GM18909 (cell line): ENCODE measurements around the gene CAPN14.
A peak's percentile ranks its signal among the peaks of the same experiment; 100 is the strongest.

Source experiments
- ATAC-seq: cut with Tn5 transposase; IDR thresholded peaks from one replicate; pipeline ENCODE4 v1.9.1; 2021; ENCODE audit warnings: mild to moderate bottlenecking; ENCODE audit not compliant: unreplicated experiment, poor library complexity

The CAPN14 gene

GRCh38 chr2:31151501-31151900, 65.8 kb downstream of the CAPN14 start:
- no peak for ATAC-seq

DNA sequence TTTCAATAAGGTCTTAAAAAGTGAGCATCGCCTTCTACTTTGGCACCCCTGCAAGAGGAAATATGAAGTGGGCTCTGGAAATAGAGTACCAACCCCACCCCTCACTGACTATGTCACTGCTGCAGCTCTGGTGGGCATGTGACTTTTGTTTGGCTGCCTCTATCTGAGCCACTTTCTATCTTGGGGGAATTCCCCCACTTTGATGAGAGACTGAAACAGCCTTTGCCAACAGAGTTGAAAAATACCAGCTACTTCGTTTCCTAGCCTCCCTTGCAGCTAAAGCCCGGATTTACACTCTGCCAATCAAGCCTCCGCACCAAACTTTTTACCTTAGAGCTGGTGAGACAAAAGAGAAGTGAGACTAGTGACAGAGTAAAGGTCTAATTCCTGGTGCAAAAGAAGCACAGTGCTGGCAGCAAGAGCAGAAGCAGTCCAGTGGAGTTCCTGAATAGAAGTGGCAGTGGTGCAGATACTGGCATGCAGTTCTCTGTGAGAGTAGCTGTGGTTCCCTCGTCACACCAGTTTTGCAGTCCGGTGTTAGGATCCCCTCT, 67.1 kb downstream of the CAPN14 start:
- ATAC-seq = no peak

DNA sequence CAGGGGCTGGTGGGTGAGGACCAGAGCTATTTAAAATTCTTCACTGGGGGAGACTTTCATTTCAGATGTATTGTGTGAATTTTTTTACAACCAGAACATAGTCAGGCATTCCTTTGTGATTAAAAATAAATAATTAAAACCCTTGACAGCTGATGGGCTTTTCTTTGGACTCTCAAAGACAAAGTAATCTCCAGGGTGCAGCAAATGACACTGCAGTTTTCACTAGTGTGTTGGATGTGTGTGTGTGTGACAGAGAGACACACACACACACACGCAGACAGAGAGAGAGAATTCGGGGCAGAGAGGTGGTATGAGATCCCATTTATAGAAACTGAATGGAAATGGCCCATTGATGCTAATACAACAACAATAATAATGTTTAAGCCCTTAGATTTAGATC, 68.8 kb downstream of the CAPN14 start:
- ATAC-seq = no peak

GRCh38 chr2:31147645-31148044, 69.7 kb downstream of the CAPN14 start:
- ATAC-seq = no peak

DNA sequence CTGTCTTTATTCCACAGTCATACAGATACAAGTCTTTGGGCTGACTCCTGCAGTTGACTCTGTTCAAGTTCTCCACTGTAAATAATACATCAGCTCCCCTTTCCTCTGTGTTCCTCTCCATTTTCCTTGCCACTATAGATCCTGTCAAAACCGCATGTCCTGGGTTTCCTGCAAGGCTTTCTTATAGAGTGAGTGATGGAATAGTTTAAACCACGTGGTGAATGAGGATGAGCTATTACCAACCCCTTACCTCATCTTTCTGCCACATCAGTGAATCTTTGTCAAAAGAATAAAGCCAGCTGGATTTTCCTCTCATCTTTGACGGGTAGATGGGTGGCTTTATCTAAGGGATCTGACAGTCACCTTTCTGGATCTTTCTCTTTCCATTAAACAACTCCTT, 75.2 kb downstream of the CAPN14 start:
- ATAC-seq = no peak

GRCh38 chr2:31141443-31142085, 75.8 kb downstream of the CAPN14 start:
- ATAC-seq = no peak

DNA sequence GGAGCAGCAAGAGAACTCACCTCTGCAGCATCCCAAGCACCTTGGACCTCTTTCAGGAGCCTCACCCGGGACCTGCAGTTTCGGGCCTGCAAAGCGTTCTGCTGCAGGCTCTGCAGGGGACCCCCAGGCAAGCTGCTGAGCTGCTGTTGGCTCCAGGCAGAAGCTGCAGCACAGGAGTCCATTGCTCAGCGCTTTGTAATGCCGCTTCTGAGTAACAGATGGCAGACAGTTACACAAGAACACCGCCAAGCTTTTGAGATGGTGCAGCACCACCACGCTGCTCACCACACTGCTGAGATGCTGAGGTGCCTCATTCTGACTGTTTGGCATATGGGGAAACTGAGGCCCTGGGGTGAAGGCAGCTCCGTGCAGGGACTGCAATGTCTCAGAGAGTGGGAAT, 77.2 kb downstream of the CAPN14 start:
- no peak for ATAC-seq

DNA sequence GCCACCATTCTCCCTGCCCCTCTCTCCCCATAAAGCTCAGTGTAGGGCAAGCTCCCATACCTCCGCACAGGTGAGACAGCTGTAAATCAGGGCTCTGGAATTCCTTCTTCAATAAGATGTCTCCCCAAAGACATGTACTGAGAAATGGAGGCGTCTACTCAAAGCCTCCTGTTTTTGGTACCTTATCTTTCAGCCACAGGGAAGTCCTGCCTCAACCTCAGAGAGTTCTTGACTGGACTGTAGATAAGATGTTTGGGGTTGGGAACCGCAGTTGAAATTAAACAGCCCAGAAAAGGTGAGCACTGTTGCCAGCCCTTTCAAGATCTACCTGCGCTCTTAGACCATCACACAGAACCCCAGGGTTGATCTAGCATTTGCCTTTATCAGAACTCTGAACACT, 77.6 kb downstream of the CAPN14 start:
- ATAC-seq = no peak

GRCh38 chr2:31138037-31138962, 79.0 kb downstream of the CAPN14 start, which contains the start of gene GALNT14:
TSS of gene GALNT14 (minus strand) at chr2:31138440. CDS start at chr2:31138086, 354 bp downstream.
- peak; percentile 72 for ATAC-seq

DNA sequence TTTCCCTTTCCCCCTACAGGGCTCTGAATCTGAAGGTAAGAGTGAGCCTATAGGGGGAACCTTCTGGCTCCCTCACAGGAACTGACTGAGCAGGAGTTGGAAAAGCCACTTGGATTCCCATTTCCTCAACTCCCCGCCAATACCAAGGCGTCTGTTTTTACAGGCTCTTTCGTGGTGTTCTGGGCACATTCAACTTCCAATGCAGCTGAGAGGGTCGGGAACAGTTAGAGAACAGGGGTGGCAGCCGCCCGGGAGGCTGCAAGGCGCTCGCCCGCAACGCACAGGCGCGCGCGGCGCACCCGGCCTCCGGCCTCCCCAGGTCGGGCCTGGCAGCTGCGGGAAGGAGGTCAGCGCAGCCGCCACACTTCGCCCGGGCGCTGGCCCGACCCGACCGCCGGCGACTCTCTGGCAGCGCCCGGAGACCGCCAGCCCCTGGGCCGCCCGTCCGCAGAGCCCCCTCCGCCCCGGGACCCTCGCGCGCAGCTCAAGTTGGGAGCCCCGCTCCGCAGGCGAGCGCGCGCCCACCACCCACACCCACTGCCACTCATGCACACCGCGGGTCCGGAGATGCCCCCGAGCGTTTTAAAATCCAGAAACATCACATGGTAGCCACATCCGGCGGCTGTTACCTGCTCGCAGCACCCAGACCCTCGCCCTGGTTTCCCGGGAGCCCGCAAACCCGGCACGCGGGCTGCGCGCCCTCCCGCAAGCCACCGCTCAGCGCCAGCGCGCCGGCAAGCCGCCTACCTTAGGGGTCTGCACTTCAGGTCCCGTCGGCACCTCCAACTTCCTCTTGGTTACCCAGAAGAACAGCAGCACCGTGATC, 79.9 kb downstream of the CAPN14 start:
- no peak for ATAC-seq

DNA sequence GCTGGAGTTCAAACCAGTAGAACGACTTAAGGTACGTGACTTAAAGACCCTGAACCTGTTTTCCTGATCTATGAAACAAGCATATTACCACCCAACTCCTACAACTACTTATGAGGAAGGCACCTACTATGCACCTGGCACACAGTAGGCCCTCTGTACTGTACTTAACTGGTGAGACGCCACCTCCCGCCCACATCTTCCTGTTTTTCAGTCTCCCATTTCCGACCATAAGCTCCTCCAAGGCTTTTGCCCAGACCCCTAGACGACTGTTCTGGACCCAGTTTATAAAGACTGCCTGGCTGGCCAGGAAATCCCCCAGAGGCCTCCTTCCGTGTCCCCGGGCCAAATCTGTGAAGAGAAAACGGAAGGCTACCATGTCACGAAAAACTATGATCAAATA, 80.6 kb downstream of the CAPN14 start:
- no peak for ATAC-seq

DNA sequence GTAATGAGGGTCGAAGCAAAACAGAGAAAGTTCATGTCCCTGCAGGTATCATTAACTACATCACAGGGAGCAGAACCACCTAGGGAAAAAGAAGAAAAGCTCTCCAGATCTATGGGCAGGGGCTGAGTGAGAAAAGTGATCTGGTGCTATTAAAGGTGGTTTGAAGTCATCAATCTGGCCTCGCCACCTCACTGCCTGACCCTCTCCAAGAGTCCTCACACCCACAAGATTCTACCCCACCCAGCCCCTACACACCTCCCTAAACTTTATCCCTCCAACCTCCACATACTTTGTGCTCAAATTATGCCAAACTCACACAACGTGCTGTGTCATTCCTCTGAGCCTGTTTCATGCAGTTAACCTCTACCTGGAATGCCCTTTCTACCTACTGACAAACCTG, 81.3 kb downstream of the CAPN14 start:
- ATAC-seq = no peak

- ATAC-seq = no peak
Measured at GRCh38 chr2:31134480-31134879, 82.8 kb downstream of the CAPN14 start.

GRCh38 chr2:31132786-31133185, 84.5 kb downstream of the CAPN14 start:
- ATAC-seq = no peak

DNA sequence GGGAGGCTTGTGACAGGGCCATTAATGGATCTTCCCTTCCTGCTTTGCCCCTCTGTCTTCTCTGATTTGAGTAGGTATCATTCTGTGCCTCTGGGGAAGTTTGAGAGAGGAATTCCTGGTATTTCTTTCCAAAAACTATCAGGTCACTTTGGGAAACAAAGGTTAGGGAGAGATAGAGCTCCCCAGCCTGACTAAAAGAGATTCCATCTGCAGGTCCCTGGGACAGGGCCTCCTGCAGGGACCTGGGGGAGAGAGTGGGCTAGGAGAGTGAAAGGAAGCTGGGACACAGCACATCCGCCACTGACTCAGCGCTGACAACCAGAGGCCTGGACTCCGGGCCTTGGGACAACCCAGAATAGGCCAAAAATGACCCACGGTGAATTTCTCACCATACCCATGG, 85.4 kb downstream of the CAPN14 start:
- no peak for ATAC-seq

DNA sequence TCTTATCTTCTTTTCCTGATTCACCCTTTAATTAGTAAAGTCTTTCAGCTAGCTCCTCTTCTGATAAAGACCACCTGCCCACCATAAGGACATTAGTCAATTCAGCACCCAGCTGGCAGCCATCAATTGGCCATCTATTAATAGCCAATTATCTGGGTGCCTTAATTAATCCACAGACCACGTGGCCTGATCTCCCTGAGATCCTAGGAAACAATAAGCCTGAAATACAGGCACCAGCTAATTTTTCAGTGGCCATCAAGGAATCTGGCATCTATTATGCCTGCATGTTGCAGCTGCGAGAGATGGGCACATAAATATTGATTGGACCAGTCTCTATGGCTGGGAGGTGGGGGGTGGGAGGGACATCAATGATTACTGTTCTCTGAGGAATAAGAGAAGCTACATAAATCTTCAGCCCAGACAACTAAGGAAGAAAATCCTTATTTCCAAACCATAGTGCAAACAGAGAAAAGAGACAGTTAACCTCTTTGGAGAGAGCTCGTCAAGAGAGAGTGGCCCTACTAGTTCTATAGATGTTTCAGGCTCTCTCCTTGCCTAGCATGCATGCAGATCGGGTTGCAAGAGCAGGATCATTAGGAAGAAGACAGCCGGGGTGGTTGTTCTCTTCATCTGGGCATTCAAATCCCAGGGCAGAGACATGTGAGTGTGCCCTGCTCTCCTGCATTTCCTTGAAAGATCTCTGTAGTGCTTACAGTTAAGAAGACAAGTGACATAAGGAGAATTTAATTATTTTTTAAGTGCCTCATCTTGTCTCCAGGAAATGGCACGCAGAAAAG, 87.7 kb downstream of the CAPN14 start:
- no peak for ATAC-seq

DNA sequence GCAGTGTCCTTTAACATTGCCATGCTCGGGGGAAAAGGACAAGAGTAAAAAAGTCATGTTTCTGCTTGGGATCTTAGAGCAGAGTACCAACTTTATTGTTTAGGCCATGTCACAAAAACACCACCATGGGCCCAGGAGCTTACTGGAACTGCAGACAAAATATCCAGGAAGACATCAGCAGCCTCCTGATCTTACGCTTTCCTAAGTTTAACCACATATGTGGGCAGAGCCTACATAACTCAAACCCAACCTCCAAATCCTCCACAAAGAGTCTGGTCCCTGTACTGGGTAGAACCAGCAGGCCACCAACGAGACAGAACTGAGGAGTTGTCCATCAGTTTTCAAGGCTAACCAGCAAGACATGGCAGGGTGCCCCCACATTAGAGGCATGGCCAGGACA, 89.4 kb downstream of the CAPN14 start:
- ATAC-seq = no peak

DNA sequence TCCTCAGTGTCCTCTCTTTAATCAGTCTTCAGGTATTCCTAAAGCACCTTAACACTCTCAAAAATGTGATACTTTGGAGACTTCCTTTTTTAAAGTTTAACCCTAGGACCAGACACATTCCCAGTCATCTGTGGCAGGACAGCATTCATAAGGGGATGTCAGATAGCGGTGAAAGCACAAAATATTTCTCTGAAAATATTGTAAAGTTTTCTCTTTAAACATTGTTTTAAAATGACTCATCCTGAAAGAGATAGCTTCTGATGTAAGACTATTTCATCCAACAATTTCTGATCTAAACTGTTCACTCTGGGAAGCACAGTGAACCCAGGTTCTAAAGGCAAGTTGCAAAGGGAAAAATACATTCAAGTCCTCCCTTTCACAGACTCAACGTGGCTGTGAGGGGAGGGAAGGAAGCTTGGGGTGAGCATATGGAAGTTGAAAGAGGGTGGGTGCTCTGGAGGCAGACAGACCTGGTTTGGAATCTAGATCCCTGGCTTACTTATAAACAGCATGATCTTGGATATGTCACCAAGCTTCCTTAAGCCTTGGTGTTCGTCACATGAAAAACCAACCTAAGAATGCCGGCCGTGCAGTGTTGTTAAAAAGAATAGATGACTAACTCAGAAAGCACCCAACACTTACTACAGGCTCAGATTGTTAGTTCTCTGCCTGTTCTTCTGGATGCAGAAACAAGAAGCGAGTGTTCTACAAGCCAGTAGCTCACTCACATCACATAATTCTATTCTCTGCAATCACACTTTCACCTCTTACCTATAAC, 91.2 kb downstream of the CAPN14 start:
- ATAC-seq = no peak

DNA sequence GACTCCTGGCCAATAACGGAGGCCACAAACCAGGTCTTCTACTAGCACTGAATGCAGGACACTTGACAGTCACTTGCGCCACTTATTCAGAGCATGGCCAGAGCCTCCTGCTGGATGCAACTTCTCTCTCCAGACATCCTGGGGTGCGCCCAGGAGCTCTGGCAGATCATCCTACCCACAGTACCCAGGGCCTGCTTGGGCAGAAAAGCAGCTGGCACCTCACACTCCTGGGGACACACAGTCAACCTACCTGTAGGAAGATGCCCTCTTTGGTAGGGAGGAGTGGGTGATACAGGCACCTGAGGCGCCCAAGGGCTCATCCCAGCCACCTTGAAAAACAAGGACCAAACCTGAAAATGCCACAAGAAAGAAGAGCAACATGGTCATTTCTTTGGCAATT, 92.4 kb downstream of the CAPN14 start:
- ATAC-seq = no peak
